ENCODE measurements around the gene KLC1.
"Not testable (repeated sequence)": the region's sequence is repeated elsewhere in the genome, so short reads cannot be mapped to it uniquely, and the experiment has no call there.

KLC1 gene

GRCh38 chr14:103662591-103662990 lies 33.6 kb downstream of the KLC1 start:
- DNase-seq, result no peak

- no peak for DNase-seq
Measured at GRCh38 chr14:103663506-103663905, 34.5 kb downstream of the KLC1 start.

- no peak for DNase-seq
Measured at GRCh38 chr14:103667671-103668070, 38.7 kb downstream of the KLC1 start.

- no peak for DNase-seq
Measured at GRCh38 chr14:103668117-103668516, 39.1 kb downstream of the KLC1 start.

- DNase-seq, result no peak
Measured at GRCh38 chr14:103669370-103669769, 40.4 kb downstream of the KLC1 start.

GRCh38 chr14:103671911-103672310 lies 42.9 kb downstream of the KLC1 start:
- DNase-seq, result no peak

GRCh38 chr14:103675957-103676356 lies 46.9 kb downstream of the KLC1 start:
- no peak for DNase-seq

GRCh38 chr14:103676881-103677675 lies 48.1 kb downstream of the KLC1 start:
- no peak for DNase-seq

GRCh38 chr14:103679351-103679750 lies 50.3 kb downstream of the KLC1 start:
- DNase-seq, result no peak

GRCh38 chr14:103680491-103681231 lies 51.6 kb downstream of the KLC1 start:
- DNase-seq, result no peak

GRCh38 chr14:103683139-103683538 lies 54.1 kb downstream of the KLC1 start:
- DNase-seq, result no peak

GRCh38 chr14:103684471-103684870 lies 55.5 kb downstream of the KLC1 start:
- DNase-seq, result no peak

- no peak for DNase-seq
Measured at GRCh38 chr14:103684871-103685270, 55.9 kb downstream of the KLC1 start.

GRCh38 chr14:103685276-103686211 lies 56.5 kb downstream of the KLC1 start:
- no peak for DNase-seq

GRCh38 chr14:103686831-103687485 lies 57.9 kb downstream of the KLC1 start:
- no peak for DNase-seq

- DNase-seq, result no peak
Measured at GRCh38 chr14:103687712-103688111, 58.7 kb downstream of the KLC1 start.

GRCh38 chr14:103688441-103688840 lies 59.4 kb downstream of the KLC1 start:
- DNase-seq, result no peak

GRCh38 chr14:103688906-103689902 lies 60.2 kb downstream of the KLC1 start:
- no peak for DNase-seq

- DNase-seq, result no peak
Measured at GRCh38 chr14:103690332-103690731, 61.3 kb downstream of the KLC1 start.

- DNase-seq, result not testable (repeated sequence)
Measured at GRCh38 chr14:103691655-103692054, 62.6 kb downstream of the KLC1 start.

- DNase-seq, result no peak
Measured at GRCh38 chr14:103692159-103692558, 63.1 kb downstream of the KLC1 start.
